Fibroblast of skin of left biceps (primary cell): Measurements from ENCODE around the gene SMOC2.

ENCODE experiments used
- DNase-seq, 2 experiments: peaks; one replicate each; pipeline ENCODE4 v3.0.0-alpha.2; 2013; ENCODE audit warnings: low read depth in 2 of 2

SMOC2 gene

DNA sequence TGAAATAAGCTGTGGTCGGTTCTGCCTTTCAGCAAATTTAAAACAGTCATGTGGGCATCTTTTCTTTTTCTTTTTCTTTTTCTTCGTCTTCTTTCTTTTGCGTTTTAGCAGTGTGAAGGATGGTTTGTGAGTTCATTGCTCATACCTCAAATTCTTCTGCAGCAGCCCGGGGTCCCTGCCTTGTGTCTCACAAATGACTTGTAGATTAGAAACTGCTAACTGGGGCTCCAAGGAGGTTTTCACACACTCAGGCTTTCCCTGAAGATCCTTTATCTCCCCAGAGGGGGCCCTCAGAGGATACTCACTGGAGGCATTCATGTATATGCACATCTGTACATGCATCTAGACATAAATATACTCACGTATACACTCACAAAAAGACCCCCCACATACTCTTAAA lies 1.7 kb downstream of the SMOC2 start:
- no peak for DNase-seq

DNA sequence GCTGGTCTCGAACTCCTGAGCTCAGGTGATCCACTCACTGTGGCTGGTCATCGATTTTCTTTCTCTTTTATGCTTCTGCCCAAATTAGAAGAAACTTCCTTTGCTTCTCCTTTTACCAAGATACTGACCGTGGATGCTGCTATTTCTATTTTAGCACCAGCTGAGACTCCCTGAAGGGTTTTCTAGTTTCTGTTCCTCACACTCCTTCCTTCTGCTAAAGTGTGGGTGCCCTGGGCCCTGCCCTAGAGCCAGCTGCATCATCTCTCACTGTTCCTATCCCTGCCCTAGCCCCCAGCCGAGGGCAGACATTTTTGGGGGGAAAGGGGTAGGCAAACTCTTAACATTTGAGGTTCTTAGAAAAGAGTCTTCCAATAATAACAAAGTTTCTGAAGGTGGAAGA lies 6.3 kb downstream of the SMOC2 start:
- no peak for DNase-seq

DNA sequence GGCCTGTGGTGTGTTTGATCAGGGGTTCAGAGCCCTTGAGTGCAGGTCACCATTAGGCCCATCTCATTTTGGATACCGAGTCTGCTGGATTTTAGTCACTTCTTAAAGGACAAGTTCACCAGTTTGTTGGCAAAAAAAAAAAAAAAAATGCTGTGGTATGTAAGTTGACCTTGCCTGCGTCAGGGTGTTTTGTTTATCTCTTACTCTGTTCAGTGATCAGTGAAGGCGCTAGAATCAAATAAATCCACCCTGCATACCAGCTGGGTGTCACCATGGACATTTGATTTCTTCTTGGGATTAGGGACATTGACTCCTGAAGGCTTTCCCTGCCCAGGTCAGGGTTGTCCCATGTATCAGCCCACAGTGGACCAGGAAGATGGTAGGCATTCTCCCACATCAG lies 6.7 kb downstream of the SMOC2 start:
- DNase-seq = no peak

DNA sequence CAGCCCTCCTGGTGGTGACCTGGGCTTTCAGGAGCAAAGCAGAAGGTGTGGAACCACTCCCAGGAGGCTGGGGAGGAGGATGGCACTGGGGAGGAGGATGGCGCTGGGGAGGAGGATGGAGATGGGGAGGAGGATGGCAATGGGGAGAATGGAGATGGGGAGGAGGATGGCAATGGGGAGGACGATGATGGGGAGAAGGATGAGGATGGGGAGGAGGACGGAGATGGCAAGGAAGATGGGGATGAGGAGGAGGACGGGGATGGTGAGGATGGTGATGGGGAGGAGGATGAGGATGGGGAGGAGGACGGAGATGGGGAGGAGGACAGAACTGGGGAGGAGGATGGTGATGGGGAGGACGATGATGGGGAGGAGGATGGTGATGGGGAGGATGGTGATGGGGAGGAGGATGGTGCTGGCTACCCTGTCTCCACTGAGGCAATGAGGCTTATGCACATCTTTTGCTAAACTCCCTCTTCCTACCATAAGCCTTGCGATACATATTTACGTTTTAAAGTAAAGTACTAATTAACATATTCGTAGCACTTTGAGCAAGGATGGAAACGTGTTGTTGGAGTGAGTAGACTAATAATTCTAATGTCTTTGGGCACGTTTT lies 7.4 kb downstream of the SMOC2 start:
- no peak for DNase-seq

DNA sequence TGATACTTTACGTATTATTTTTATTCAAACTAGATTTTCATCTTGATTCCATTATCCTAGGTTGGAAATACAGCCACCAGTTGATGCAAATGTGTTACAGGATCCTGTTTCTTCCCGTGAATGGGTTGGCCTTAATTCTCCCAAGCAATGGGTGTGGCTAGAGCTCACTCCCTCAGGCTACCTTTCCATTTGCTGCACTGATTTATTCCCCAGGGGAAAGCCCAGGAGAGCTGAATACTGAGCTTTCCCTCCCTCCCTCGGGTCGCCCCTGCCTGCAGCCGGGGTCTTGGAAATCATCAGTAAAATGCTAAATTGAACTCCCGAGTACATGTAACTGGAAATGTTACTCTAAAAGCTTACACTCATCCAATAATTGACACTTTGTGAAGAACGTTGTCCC lies 9.9 kb downstream of the SMOC2 start:
- no peak for DNase-seq

DNA sequence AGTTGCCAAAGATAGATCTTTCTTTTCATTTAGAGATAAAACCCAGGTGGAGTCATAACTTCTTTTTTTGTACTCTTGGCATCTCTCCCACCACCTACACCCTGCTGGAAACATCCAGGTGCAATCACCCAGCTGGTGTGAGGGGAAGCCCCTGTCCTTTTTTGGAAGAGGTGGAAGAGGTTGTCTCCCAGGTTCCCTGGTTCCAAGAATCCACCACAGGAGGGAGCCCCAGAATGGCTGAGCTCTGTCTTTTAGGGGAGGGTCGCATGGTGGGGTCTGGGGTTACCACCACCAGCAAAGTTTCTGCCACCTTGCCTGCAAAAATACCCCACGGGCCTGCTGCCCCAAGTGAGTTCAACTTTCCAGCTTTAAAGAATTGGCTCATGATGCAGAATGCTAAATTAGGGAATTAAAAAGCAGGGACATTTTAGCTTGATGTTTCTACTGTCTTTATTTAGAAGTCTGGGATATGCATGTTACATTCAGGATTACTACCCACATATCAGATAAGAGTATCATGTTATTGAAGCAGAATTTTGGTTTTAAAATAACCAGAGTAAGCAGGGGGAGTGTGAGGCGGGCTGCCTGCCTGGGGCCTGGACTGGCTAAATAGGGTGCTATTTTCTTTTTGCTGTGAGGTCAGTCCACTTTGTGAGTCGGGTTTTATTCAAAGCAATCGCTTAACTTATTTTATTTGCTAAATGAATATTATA lies 11.0 kb downstream of the SMOC2 start:
- no peak for DNase-seq

DNA sequence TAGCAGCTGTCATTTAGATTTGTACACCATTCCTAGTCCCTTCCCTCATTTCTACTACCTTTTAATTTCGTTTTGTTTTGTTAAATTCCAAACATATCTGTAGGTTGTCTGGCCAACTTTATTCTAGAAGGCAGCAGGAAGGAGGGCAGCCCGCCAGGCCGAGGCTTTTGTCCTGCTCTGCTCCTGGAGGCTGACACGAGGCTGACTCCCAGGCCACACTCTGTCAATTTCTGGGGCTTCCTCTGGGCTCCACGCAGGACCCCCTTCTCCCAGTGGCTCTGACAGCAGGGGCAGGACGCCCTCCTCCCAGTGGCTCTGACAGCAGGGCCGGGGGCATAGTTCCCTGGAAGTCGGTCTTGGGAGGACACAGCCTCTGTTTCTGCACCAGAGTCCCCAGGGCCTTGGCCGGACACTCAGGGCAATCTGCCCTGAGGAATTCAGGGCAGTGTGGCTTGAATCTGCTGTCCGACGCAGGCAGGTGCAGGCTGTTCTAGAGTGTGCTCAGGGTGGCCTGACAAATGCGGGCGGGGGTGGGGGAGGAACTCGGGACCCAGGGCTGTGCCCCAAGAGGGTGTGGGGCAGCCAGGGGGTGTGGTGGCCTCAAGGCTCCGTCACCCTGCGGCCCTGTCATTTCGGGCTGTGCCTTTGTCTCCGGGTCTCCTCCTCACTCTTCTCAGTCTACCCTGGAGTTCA lies 11.8 kb downstream of the SMOC2 start:
- no peak for DNase-seq

DNA sequence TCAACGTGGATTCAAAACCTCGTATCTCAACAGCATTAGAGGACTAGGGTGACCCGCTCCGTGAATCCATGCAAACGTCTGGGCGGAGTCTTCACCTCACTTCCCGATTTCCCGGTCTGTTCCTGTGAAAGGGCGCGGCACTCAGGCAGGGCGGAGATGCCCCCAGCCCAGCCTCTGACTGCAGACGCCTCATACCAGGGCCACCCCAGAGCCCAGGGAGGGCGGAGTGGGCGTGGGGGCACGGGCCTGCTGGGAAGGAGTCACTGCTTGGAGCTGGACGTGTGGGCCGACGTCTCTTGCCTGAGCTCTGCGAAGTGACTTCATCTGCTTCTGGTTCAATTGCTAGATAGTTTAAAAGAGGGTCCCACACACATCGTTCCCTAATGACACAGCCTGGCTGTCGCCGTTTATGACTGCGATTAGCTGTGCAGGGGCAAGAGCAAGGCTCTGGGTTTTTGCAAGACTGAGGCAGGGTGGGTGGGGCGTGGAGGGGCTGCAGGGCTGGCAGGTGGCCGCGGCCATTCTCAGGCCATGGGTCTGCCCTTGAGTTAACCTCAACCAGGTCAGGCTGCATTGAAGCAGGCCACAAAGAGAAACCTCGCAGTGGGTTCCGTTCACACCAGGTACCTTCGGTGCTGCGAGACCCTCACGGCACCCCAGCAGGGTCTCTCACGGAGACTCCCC lies 15.0 kb downstream of the SMOC2 start:
- no peak for DNase-seq

DNA sequence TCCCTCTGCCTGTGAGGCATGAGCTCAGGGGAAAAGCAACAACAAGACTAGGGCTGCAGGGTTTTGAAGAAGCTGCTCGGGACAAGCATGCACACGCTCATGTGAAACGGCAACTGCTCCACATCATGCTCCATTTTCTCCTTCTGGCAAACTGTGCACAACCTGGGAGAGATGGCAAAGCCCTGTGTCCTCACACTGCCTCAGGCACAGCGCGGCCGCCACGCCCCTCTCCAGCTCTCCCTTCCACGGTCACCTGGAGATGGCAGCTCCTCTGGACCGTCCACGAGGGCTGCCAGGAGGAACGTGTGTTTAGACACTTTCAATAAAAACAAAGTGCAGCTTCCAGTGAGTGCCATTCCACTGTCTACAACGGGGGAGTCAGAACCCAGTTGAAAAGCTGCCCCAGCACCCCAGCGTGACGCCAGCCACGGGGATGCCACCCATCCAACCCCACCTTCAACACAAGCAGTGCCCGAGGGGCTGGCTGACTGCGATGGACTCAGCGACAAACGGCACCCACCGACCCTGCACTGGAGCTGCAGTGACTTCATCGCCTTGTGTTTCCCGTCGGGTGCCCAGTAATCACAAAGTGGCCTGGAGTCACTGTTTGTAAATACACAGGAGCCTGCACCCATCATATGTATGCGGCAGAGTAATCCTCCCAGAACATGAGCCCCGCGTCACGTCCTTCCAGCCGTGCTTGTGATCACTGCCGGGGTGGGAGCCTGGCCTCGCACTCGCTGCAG lies 16.1 kb downstream of the SMOC2 start:
- DNase-seq = no peak

DNA sequence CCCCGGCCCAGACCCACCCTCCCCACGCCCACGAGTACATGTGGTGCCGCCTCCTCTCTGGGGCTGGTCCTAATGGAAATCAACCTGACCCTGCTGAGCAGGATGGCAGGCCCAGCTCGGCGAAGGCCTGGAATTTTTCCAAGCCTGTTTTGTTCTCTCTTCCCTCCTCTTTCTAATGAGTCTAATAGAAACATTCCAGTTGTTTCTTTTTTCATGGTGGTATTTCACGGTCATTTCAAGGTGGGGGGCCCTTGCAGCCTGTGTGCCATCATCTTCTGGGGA lies 16.6 kb downstream of the SMOC2 start:
- no peak for DNase-seq

DNA sequence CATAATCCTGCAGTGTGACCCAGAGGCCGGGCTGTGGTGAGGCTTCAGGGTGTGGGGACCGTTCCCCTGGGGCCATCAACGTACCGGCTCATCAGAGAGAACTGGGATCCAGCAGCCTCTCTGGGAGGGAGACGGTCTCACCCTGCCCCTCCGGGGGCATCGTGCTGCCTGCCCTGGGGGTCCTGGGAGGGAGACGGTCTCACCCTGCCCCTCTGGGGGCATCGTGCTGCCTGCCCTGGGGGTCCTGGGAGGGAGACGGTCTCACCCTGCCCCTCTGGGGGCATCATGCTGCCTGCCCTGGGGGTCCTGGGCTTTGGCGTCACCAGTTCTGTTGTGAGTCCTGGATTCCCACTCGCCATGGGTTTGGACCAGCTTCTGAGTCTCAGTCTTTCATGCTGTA lies 17.1 kb downstream of the SMOC2 start:
- no peak for DNase-seq

DNA sequence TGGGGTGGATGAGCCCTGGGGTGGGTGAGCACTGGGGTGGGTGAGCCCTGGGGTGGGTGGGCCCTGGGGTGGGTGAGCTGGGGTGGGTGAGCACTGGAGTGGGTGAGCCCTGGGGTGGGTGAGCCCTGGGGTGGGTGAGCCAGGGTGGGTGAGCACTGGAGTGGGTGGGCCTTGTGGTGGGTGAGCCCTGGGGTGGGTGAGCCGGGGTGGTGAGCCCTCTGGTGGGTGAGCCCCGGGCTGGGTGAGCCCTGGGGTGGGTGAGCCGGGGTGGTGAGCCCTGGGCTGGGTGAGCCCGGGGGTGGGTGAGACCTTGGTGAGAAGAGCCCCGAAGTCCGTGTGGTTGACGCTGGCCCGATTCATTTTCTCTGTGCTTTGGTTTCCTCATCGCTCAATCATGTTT lies 18.6 kb downstream of the SMOC2 start:
- no peak for DNase-seq

DNA sequence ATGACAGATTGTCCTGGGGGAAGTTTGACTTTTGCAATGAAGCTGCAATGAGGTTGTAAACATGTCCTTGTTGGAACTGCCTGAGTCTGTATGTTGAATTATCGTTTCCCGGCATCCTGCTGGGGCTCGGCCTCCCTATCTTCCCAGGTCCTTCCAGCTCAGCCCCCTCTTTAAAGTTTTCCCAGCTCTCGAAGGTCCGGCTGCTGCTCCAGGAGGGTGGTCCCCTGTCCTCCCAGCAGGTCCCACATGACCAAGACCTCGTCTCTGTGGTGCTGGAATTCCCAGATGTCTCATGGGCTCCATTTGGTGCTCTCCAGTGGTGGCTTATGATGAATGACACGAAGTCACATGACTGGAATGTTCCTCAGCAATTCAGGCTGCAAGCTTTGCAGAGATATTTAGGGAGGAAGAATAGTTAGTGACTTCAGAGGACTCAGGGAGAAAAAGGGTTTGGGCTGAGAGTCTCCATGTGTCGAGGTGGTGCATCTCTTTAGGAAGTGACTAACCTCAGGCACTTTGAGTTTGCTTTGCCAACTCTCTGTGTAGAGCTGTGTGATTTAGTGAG lies 21.4 kb downstream of the SMOC2 start:
- DNase-seq = no peak

DNA sequence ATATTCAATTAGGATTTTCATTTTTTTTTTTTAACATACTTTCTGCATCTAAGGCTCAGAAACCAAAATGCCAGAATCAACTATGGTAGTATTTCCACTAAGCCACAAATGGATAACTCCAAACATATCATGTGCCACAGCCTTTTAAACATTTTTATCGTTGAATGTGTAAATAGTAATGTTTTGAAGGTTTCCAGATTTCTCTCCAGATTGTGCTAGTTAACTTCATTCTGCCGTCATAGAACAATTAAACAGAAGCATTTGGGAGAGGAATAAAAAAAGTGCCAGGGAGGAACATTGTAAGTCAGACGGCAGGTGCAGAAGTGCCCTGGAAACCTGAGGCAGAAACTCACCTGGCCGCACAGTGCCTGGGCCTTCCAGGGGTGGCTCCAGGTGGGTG lies 23.6 kb downstream of the SMOC2 start:
- DNase-seq = no peak

DNA sequence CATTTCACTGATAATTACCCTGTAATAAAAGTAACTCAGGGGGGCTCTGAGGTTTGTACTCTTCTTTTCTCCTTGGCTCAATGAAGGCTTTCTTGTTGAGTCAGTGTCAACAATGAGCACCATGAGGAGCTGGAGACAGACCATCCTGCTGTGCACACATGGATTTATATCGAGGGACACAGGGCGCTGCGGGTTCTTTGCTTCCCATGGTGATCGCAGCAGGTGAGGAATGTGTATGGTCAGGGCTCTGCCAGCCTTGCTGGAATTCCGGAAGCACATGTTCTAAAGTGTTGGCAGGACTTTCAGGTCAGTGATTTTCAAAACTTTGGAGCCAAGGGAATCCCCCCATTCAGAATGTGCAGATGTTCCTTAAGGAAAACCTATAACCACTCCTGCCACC lies 27.1 kb downstream of the SMOC2 start:
- DNase-seq = no peak

DNA sequence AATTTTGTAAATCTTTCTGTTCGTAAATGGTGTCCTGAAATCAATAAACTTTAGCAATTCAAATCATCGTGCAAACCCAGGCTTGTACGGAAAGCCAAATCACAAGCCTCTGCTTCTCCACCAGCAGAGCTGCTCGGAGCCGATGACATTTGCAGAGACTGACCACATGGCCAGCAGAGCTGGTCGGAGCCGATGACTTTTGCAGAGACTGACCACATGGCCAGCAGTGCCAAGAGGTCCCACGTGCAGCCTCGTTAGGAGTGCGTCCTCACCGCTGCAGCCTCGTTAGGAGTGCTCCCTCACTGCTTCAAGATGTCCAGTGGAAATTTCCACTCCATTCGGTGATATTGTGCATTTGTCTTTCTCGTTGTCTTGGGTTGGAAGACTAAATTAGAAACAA lies 28.5 kb downstream of the SMOC2 start:
- no peak for DNase-seq

DNA sequence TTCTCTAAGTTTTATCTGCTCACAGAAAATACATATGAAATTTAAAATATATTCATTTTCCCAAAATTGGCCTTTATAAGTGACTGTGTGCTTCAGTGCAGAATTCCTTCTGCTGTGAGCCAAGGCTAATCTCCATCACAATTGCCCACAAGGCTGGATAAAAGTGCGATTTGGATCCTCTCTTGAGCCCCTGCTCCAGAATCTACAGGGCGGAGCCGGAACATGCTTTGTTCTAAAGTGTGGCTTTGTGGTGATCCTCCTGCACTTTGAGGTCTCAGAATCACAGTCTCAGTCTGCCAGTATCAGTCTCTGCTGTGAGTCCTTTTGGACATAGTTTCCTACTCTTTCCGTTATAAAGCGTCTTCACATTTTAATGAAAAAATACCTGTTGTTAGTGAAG lies 28.9 kb downstream of the SMOC2 start:
- DNase-seq = no peak

DNA sequence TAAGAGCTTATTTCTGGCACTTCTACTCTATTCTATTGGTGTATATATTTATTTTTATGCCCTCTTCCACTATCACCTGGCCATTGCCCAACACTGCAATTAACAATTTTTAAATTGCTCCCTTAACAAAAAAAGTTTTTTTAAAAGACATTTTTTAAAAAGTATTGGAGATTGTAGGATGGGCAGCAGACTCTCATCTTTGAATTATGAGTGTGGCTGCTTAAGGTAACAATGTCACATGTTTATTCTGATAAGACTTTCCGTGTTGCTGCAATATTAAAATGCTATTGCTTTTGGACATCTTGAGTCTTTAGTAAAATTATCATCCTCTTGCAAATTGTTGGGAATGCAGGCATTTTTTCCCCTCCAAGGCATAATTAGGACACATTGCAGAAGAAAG lies 31.4 kb downstream of the SMOC2 start:
- no peak for DNase-seq

DNA sequence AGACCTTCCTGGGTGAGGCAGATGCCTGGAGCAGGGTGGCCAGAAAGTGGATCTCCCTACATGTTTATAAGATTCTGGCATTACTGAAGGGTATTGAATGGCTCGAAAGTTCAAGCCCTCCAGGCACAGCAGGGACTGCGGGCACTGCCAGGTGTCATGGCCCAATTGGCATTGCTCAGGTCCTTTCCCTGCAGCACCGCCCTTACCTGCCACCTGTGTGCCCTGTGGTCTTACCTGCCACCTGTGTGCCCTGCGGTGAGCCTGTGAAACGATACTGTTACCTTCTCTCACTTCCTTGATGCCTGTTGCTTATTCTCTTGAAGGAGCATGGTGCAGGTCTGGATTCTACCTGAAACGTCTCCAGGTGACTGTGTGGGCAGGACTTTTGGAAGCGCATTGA lies 32.2 kb downstream of the SMOC2 start:
- no peak for DNase-seq

DNA sequence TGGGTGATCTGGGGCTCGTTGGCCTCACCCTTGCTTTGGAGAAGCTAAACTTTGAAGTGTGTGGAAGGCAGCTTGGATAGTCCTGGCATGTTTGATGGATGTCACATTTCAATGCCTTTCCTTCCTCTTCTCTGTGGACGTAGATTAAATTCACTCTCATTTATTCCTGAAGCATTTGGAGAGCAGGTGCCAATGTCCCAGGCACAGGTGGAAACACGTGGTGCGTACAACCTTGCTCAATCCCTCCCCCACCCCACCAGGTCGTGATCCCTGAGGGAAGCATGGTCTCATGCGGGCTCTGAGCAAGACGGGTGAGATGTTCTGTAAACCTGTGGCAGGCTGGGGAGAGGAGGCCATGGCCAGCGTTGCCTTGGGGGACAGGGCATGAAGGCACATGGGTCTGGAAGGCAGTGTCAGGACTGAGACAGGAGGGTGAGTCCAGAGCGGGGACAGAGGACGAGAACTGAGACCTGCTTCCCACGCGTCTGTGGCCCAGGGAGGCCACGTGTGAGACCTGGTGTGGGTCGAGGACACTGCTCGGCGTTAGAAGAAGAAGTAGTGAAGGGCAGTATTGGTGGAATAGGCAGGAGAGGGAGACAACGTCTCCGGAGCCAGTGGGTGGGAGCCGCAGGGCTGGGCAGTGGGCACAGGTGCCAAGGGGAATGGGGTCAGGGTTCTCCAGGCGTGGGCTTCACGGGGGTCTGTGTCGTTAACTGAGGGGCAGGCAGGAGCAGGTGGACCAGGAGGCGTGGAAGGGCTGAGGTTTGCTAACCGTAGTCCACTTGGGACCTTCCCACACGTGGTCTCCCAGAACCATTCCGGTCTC lies 34.4 kb downstream of the SMOC2 start:
- no peak for DNase-seq

DNA sequence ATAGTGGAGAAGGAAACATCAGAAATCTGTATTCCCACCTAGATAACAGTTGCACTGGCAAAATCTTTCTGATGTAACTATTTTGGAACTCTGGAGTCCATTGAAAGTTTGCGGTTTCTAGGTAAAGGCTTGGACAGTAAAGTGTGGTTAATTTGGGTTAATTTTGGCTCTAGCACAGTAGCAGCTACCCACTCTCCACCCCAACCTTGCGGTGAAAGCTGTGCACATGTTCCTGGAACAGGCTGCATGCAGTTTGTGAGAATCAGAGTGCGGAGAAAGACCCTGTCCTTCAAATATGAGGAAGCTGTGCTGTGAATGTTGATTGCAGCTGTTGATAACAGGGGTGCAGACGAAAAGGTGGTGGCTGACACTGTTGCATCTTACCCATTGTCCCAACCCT lies 38.4 kb downstream of the SMOC2 start:
- DNase-seq = no peak
